GM10266 (cell line): ENCODE results near the gene SOWAHB.

Experiments used
- DNase-seq: peaks from one replicate; pipeline ENCODE4 v3.0.0; 2012; ENCODE audit errors: extremely low spot score
- CTCF ChIP-seq: IDR thresholded peaks from 2 replicates; pipeline ENCODE4 v1.5.1; 2012; ENCODE audit warnings: mild to moderate bottlenecking, low read depth; ENCODE audit not compliant: control insufficient read depth, insufficient read depth; ENCODE audit errors: missing control alignments

Gene SOWAHB

DNA sequence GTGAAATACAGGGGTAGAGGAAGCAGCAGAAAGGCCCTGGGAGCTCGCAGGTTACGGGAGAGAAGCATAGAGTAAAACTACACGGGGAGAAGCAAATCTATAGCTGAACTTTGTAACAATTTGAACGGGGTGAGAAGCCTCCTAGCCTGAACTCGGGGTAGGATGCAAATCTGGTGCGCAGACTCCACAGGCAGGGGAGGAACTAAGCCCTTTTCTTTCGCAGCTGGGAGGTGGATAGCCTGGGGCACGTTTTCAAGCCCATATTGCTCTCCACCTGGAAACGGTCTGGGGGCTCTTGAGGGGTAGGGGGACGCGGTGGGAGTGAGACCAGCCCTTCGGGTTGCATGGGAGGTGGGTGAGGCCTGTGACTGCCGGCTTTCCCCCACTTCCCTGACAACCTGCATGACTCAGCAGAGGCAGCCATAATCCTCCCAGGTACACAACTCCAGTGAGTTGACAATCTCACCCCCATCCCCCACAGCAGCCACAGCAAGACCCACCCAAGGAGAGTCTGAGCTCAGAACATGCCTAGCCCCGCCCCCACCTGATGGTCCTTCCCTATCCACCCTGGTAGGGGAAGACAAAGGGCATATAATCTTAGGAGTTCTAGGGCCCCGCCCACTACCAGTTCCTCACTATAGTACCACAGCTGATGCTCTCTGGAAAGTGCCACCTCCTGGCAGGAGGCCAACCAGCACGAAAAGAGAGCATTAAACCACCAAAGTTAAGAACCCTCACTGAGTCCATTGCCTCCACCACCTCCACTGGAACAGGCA lies 29.9 kb downstream of the SOWAHB start:
- TF ChIP-seq CTCF = no peak
- DNase-seq = no peak

DNA sequence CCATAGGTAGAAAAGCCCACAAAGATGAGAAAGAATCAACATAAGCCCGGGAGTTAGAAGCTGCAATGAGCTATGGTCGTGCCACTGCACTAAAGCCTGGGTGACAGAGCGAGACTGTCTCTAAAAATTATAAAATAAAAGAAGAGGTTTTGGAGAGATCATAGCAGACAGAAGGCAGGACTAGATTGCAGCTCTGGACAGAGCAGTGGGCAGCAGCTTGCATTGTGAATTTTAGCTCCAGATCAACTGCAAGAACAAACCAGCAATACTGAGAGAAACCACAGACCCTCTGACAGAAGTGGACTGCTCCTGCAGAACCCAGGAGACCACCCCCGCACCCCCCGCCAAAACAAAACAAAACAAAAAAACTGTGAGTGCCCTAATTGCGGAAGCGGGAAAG lies 30.6 kb downstream of the SOWAHB start:
- no peak for TF ChIP-seq CTCF
- DNase-seq = no peak

GRCh38 chr4:76866641-76867040 lies 31.3 kb downstream of the SOWAHB start:
- TF ChIP-seq CTCF = no peak
- DNase-seq = no peak

DNA sequence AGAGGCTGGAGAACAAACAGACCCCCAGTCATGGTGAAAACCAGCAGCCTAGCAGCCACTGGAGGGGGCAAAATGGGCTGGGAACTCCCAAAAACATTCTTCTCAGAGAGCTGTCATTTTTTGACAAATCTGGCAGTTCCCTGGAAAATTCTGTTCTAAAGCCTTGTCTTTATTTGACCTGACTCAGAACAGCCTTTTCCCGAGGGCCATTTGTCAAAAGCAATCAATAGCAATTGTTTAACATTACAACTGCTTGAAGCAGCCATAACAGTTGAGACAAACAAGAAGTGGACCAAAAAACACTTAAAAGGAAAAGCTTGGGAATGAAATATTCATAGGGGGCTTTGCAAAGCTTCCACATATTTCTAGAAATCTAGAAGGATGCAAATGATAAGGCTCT lies 39.6 kb downstream of the SOWAHB start:
- DNase-seq = no peak
- no peak for TF ChIP-seq CTCF

- no peak for TF ChIP-seq CTCF
- DNase-seq = no peak
These were observed 40.9 kb downstream of the SOWAHB start for GRCh38 chr4:76857074-76857409.

- TF ChIP-seq CTCF = no peak
- DNase-seq = no peak
These were observed 41.5 kb downstream of the SOWAHB start for GRCh38 chr4:76856243-76857073.

DNA sequence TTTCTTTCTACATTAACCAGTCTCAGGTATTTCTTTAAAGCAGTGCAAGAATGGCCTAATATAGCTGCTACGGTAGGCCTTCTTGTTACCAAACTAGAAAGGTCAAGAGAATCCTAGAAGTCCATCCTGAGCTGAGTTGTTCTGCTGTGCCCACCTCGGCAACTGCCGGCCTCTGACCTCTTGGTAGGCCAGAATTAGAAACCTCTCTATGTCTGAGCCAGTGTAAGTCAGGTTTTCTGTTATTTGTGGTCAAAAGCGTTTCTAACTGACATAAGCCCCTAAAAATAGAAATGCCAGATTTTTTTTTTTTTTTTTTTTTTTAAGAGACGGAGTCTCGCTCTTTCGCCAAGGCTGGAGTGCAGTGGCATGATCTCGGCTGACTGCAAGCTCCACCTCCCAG lies 43.1 kb downstream of the SOWAHB start:
- DNase-seq = no peak
- TF ChIP-seq CTCF = no peak
